DND-41 (cell line): ENCODE measurements around the gene LYPLAL1.

ENCODE experiments used
- EZH2 ChIP-seq: IDR thresholded peaks from 3 replicates; pipeline ENCODE4 v1.6.1; 2012; ENCODE audit warnings: borderline replicate concordance, low read depth, mild to moderate bottlenecking, moderate library complexity, low read length, inconsistent platforms; ENCODE audit not compliant: severe bottlenecking
- TF ChIP-seq, protein P1 (sequence below): IDR thresholded peaks from 2 replicates; pipeline ENCODE4 v1.5.1; 2012; ENCODE audit warnings: borderline replicate concordance, low read length, moderate library complexity, mild to moderate bottlenecking; ENCODE audit not compliant: poor library complexity, severe bottlenecking; ENCODE audit errors: extremely low read depth

DNA sequence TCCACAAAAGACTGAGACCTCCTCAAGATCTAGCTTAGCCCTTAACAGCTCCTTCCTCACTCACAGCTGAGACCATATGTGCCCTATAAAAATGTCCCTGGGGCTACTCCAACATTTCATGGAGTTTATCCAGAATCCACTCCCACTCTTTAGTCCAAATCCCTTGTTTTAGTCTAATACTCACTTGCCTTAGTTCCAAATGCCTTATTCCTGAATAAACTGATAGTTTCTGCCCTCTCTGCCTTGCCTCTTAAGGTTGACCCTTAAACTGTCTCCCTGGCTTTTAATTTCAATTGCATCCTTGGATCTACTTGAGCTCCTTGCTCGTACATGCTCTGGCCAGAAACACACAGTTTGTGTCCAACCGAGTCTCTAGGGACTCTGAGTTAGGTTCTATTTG lies 47.3 kb upstream of the LYPLAL1 start:
- TF ChIP-seq, protein P1, sequence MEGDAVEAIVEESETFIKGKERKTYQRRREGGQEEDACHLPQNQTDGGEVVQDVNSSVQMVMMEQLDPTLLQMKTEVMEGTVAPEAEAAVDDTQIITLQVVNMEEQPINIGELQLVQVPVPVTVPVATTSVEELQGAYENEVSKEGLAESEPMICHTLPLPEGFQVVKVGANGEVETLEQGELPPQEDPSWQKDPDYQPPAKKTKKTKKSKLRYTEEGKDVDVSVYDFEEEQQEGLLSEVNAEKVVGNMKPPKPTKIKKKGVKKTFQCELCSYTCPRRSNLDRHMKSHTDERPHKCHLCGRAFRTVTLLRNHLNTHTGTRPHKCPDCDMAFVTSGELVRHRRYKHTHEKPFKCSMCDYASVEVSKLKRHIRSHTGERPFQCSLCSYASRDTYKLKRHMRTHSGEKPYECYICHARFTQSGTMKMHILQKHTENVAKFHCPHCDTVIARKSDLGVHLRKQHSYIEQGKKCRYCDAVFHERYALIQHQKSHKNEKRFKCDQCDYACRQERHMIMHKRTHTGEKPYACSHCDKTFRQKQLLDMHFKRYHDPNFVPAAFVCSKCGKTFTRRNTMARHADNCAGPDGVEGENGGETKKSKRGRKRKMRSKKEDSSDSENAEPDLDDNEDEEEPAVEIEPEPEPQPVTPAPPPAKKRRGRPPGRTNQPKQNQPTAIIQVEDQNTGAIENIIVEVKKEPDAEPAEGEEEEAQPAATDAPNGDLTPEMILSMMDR = no peak
- no peak for TF ChIP-seq EZH2
